Aorta (tissue), 5 donors: ENCODE measurements around the gene HNRNPH1. TPM values are rescaled to one million over a fixed set of nuclear protein-coding genes. Genes with fewer than 3 reads are reported as not detected.
A peak's percentile ranks its signal among the peaks of the same experiment; 100 is the strongest.
"Not testable (repeated sequence)": the region's sequence is repeated elsewhere in the genome, so short reads cannot be mapped to it uniquely, and the experiment has no call there.

Experiments used
- ATAC-seq: fragments of 200-7000 bp; cut with Tn5 transposase; one replicate; pipeline ENCODE4 v1.9.1; 2022; ENCODE audit warnings: moderate library complexity; ENCODE audit not compliant: low FRiP score
- DNase-seq, 2 donors: peaks; one replicate each; pipeline ENCODE4 v3.0.0-alpha.2; 2020
- H3K27ac ChIP-seq, 2 donors: one replicate each; pipeline ENCODE4 v1.5.1; 2013; ENCODE audit warnings: low read length in 2 of 2, mild to moderate bottlenecking in 2 of 2, moderate library complexity in 2 of 2, control low read depth in 1 of 2, inconsistent platforms in 1 of 2, low read depth in 1 of 2
- H3K27me3 ChIP-seq, 2 donors: one replicate each; pipeline ENCODE4 v1.6.1; 2013; ENCODE audit warnings: control low read depth in 1 of 2, low read length in 1 of 2, mild to moderate bottlenecking in 1 of 2, moderate library complexity in 1 of 2; ENCODE audit not compliant: insufficient read depth in 2 of 2, control insufficient read depth in 1 of 2
- H3K36me3 ChIP-seq, 2 donors: one replicate each; pipeline ENCODE4 v1.6.1; 2013; ENCODE audit warnings: control low read depth in 1 of 2, low read length in 1 of 2, mild to moderate bottlenecking in 1 of 2; ENCODE audit not compliant: insufficient read depth in 2 of 2, control insufficient read depth in 1 of 2
- H3K4me1 ChIP-seq, 2 donors: one replicate each; pipeline ENCODE4 v1.6.1; 2013; ENCODE audit warnings: low read length in 2 of 2, control low read depth in 1 of 2, mild to moderate bottlenecking in 1 of 2, moderate library complexity in 1 of 2; ENCODE audit not compliant: insufficient read depth in 2 of 2, control insufficient read depth in 1 of 2
- H3K4me3 ChIP-seq, 2 donors: one replicate each; pipeline ENCODE4 v1.5.1; 2013; ENCODE audit warnings: low read length in 2 of 2, control low read depth in 1 of 2, mild to moderate bottlenecking in 1 of 2
- H3K9me3 ChIP-seq: one replicate; pipeline ENCODE4 v1.6.1; 2013; ENCODE audit warnings: mild to moderate bottlenecking, low read length; ENCODE audit not compliant: control insufficient read depth
- WGBS, 2 donors: extraction: QIAGEN DNeasy Blood & Tissue Kit; methylation state at CpG; one replicate each; pipeline ENCODE4 v1.1.7; 2013; 5-methylcytosine and 5-hydroxymethylcytosine counted together
- intact Hi-C, 2 donors: fragments of 100-400 bp; cut with DNase I; formaldehyde crosslinking; loops; one replicate each; pipeline versions ENCODE4 v1.14.2 to v1.15.0; 2022
- long read RNA-seq, 2 donors: library from polyadenylated mRNA; unstranded; transcript quantifications; one replicate each; pipeline ENCODE4 v2.0.0, GENCODE V29; 2020 to 2021
- polyA plus RNA-seq, 2 donors: library from polyadenylated mRNA; stranded (reverse); fragments of 200-250 nt; gene quantifications; one replicate each; pipeline ENCODE4 v1.2.3, GENCODE V29; 2013
- total RNA-seq, 2 donors: library from RNA; stranded (reverse); fragmentation: NEBNext Ultra II Directional; extraction: Animal tissue kit (Norgen Biotek cat#: 25700); gene quantifications; one replicate each; pipeline ENCODE4 v1.2.1, GENCODE V29; 2021
- donor health status: healthy with polysubstance abuse.
- donor health status: Bipolar disorder and iron deficiency.
- donor health status: DM: no; HTN: no; CAD: no.
- donor health status: DM: no; HTN: no; CAD: no.
- donor health status: DM: yes; HTN: yes; CAD: no.

HNRNPH1 gene
- total RNA-seq (100 to 1,000 TPM; 523 to 680 TPM), polyA plus RNA-seq (100 to 1,000 TPM; 141 to 285 TPM)
- long read RNA-seq, donor 1, transcript HNRNPH1-204 (14 exons, 2,248 nt): major isoform, 55 of 188 reads
- long read RNA-seq, donor 1, transcript HNRNPH1-203 (14 exons, 2,279 nt): minor isoform, 48 of 188 reads
- long read RNA-seq, donor 1, partial matches to known transcripts: 19 of 188 reads
- long read RNA-seq, donor 1, other reads (novel, unspliced or antisense): 63 of 188 reads
- long read RNA-seq, donor 2, partial matches to known transcripts: 22 of 44 reads
- long read RNA-seq, donor 2, other reads (novel, unspliced or antisense): 13 of 44 reads

- ATAC-seq (peak; percentile 95), DNase-seq (peak; percentile 99)
- Histone ChIP-seq H3K4me1 (no peaks in the 10 kb centered on the region), H3K27me3 (no peaks in the 10 kb centered on the region), H3K9me3 (no peaks in the 10 kb centered on the region), H3K36me3 (peaks cover 0 to 2% of the 10 kb centered on the region in 2 donors), H3K4me3 (peak within 1 kb of the TSS; percentile 91 to 95), H3K27ac (peak within 1 kb of the TSS; percentile 99 to 100)
- WGBS, 2 donors: 0% methylated on average over 86 to 92 of the region's 92 CpGs
- intact Hi-C loops: loop anchor here in 1 of 2 donors (5.0 kb wide), 1 partner anchor 71 kb away; the partner anchor contains the start of gene RUFY1
Measured at GRCh38 chr5:179623003-179623905, at the start of gene HNRNPH1. Gene HNRNPH1, minus strand, starts transcription at chr5:179623671. Its CDS starts 538 bp downstream, at chr5:179623133.

GRCh38 chr5:179668391-179668790, 44.9 kb upstream of the HNRNPH1 start:
- H3K4me1 ChIP-seq: no peaks in the 10 kb centered on the region
- no peaks in the 10 kb centered on the region for H3K9me3 ChIP-seq
- no peaks in the 10 kb centered on the region for H3K27me3 ChIP-seq
- DNase-seq (no peak), ATAC-seq (no peak)
- no peak overlapping the region for H3K27ac ChIP-seq
- WGBS, 2 donors: 46 to 48% methylated on average over 7 of the region's 7 CpGs
- no peaks in the 10 kb centered on the region for H3K36me3 ChIP-seq
- intact Hi-C loops: no loop called here
- H3K4me3 ChIP-seq: no peak overlapping the region

GRCh38 chr5:179661647-179662046, 38.2 kb upstream of the HNRNPH1 start:
- H3K4me1 ChIP-seq, H3K36me3 ChIP-seq, H3K9me3 ChIP-seq, ATAC-seq, intact Hi-C loops, DNase-seq, H3K4me3 ChIP-seq, H3K27ac ChIP-seq, H3K27me3 ChIP-seq: not testable (repeated sequence)
- 96 to 98% methylated on average over 6 of the region's 6 CpGs for WGBS, 2 donors

GRCh38 chr5:179658179-179658856, 34.8 kb upstream of the HNRNPH1 start:
- 5 to 6% methylated on average over 10 of the region's 29 CpGs for WGBS, 2 donors
- H3K9me3 ChIP-seq, DNase-seq, intact Hi-C loops, H3K27me3 ChIP-seq, H3K4me1 ChIP-seq, H3K27ac ChIP-seq, H3K36me3 ChIP-seq: not testable (repeated sequence)
- peak overlapping the region in 1 of 2 donors; percentile 16 for H3K4me3 ChIP-seq
- peak; percentile 73 for ATAC-seq

- H3K4me3 ChIP-seq, H3K36me3 ChIP-seq, H3K27ac ChIP-seq, H3K4me1 ChIP-seq, H3K9me3 ChIP-seq, DNase-seq, H3K27me3 ChIP-seq, intact Hi-C loops: not testable (repeated sequence)
- WGBS, 2 donors: 17 to 78% methylated on average over 2 to 12 of the region's 50 CpGs
- ATAC-seq: peak; percentile 94
Measured at GRCh38 chr5:179657302-179658178, 34.1 kb upstream of the HNRNPH1 start.

- WGBS, 2 donors: 66 to 76% methylated on average over 2 of the region's 2 CpGs
- H3K9me3 ChIP-seq, H3K36me3 ChIP-seq, H3K27me3 ChIP-seq, H3K4me3 ChIP-seq, H3K4me1 ChIP-seq, ATAC-seq, DNase-seq, H3K27ac ChIP-seq, intact Hi-C loops: not testable (repeated sequence)
Measured at GRCh38 chr5:179653135-179653534, 29.7 kb upstream of the HNRNPH1 start.

GRCh38 chr5:179650245-179650644, 26.8 kb upstream of the HNRNPH1 start:
- H3K4me1 ChIP-seq, H3K27ac ChIP-seq, DNase-seq, intact Hi-C loops, H3K27me3 ChIP-seq, H3K9me3 ChIP-seq, ATAC-seq, H3K36me3 ChIP-seq, H3K4me3 ChIP-seq: not testable (repeated sequence)
- 93 to 97% methylated on average over 5 to 25 of the region's 26 CpGs for WGBS, 2 donors
